Astrocyte (in vitro differentiated cells and primary cell): ENCODE data around the gene MYZAP.

Source experiments
- CTCF ChIP-seq: IDR thresholded peaks from 2 replicates; pipeline ENCODE4 v1.5.1; 2011; ENCODE audit warnings: low read depth, mild to moderate bottlenecking, inconsistent platforms, low read length, moderate library complexity; ENCODE audit not compliant: insufficient read depth
- EZH2 ChIP-seq: IDR thresholded peaks from 2 replicates; pipeline ENCODE4 v1.6.1; 2012; ENCODE audit warnings: mild to moderate bottlenecking, low read length, inconsistent platforms; ENCODE audit not compliant: insufficient read depth

- TF ChIP-seq CTCF (no peak), EZH2 (no peak)
These were observed 95.0 kb downstream of the MYZAP start for GRCh38 chr15:57686657-57687056.
